GM18507 (cell line): ENCODE measurements around the gene LCN12.

Experiments
- DNase-seq: peaks from one replicate; pipeline ENCODE4 v3.0.0; 2011; ENCODE audit warnings: low read depth; ENCODE audit not compliant: insufficient read length; ENCODE audit errors: extremely low spot score
- FAIRE-seq: peaks from 2 replicates; lab custom pipeline; 2011; peaks lifted over from hg19 to GRCh38; lab: Jason Lieb, UNC

The LCN12 gene

GRCh38 chr9:136955202-136955942 is 3.3 kb downstream of the LCN12 start:
- DNase-seq, result no peak
- no peak for FAIRE-seq

DNA sequence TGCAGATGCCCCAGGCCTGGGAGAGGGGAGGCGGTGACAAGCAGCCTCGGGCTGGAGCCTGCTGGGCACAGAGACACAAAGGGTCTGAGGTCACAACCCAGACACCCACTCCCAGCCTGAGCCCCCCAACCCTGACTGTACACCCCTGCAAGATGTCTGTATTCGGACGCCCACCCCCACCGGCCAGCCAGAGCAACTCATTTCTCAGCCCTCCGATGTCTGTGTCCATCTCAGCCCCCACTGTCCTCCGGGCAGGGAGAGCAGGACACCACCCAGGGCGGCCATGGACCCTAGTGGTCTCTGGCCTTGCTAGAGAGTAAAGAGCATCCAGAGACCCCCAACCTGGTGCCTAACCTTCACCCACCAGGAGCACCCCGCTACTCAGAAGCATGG is 3.9 kb downstream of the LCN12 start:
- FAIRE-seq, result no peak

GRCh38 chr9:136956604-136957003 is 4.5 kb downstream of the LCN12 start:
- DNase-seq, result no peak
- FAIRE-seq, result no peak

More for the DNA sequence above, 3.9 kb downstream of the LCN12 start:
- no peak for DNase-seq

DNA sequence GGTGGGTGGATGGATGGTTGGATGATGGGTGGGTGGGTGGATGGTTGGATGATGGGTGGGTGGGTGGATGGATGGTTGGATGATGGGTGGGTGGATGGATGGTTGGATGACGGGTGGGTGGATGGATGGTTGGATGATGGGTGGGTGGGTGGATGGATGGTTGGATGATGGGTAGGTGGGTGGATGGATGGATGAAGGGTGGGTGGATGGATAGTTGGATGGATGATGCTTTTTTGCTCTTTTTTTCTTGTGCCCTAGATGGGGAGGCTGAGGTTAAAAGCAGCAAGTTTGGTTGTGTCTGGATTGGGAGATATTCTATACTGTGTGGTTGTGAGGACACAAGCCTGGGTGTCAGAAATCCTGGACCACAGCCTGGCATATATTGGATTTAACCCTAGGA is 5.4 kb downstream of the LCN12 start:
- FAIRE-seq (no peak), DNase-seq (no peak)

DNA sequence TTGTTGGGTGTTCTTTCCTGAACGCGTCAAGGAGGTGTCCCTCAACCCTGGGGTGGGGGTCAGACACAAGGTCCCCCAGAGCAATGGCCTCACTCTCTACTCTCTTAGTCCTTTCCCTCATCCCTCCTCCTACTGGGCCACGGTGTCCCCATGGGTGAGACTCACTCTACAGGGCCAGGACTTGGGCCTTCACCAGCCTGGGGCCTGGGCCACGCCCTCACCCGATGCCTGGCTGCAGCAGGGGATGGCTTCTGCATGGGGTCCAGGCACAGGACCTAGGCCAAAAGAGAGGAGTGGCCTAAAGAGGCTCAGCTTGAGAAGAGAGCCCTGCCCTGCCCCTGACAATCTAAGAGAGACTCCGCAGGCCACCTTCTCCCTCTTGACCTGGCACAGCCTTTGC is 5.8 kb downstream of the LCN12 start:
- no peak for FAIRE-seq

GRCh38 chr9:136958473-136958872 is 6.4 kb downstream of the LCN12 start:
- DNase-seq, result no peak
- FAIRE-seq, result no peak

More for the DNA sequence above, 5.8 kb downstream of the LCN12 start:
- DNase-seq, result no peak

DNA sequence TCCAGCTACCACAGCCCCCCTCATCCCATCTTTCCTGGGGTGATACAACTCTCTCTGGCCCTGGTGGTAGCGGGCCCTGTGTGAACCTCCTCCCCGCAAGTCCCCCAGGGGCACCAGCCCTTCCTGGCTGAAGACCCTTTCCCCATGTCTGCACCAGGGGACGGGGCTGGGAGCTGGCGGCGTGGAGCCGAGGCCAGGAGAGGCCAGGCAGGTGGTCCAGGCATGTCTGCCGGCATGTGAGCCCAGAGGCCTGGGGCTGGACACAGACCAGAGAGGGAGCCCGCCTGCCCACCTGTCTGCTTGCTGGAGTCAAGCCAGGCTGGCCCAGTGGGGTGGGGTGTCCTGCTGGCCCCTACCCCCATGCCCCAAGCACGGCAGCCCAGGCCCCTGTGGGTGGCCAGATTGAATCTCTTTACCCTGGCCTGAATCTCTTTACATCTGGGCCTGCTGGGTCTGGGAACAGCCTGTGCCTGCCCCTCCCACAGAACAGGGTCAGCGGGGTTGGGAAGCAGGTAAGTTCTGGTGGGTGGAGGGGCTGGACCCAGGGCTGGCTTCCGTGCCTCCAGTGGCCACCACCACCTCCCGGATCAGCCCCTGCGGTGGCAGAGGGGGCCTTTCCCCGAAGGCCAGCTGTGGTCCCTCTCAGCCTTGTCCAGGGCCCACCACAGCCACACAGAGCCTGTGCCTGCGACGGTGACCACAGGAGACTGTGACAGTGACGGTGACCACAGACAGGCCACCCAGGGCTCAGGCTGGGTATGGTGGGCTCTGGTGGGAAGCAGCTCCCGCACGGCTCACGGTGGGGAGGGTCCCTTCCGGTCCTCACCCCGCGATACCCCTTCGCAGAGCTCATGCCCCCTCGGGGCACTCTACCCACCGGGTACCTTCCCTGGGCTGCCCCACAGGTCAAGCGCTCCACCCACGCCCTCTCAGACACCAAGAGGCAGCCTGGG is 7.1 kb downstream of the LCN12 start:
- no peak for FAIRE-seq
- DNase-seq, result no peak

DNA sequence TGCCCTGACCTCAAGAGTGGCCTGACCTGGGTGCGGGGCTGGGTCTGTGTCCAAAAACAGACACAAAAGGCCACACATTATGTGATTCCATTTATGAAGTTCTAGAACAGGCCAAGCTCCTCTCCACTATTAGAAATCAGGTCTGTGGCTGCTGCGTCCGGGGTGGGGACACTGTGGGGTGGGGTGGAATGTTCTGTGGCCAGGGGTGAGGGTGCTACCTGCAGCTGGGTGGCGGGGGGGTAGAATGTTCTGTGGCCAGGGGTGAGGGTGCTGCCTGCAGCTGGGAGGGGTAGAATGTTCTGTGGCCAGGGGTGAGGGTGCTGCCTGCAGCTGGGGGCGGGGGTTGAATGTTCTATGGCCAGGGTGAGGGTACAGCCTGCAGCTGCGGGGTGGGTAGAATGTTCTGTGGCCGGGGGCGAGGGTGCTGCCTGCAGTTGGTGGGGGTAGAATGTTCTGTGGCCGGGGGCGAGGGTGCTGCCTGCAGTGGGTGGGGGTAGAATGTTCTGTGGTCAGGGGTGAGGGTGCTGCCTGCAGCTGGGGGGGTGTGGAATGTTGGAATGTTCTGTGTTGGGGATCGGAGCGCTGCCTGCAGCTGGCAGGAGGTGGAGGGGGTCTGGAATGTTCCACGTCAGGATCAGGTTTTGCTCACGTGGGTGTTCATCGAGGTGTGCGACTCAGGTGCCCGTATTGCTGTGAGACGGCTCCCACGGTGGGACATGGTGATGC is 8.3 kb downstream of the LCN12 start:
- FAIRE-seq, result no peak

DNA sequence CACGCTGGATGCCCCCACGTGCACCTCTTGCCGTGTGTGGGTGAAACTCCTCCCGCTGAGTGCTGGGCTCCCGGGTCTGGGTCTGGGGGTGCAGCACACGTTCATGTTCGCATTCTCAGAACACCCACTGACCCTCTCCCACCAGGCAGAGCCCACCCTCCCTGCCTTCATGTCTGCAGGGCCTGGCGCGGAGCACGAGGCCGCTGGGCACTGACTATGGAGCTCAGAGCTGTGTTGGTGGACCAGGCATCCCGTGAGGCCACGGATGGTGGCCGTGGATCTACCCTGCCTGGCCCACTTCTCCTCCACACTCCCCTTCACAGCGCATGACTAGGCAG is 8.8 kb downstream of the LCN12 start:
- no peak for DNase-seq
- FAIRE-seq, result no peak

More for the DNA sequence above, 8.3 kb downstream of the LCN12 start:
- DNase-seq, result no peak

- no peak for DNase-seq
Observed at GRCh38 chr9:136961279-136962065, 9.4 kb downstream of the LCN12 start.

GRCh38 chr9:136962163-136962562 is 10.1 kb downstream of the LCN12 start:
- DNase-seq (no peak), FAIRE-seq (no peak)

More at GRCh38 chr9:136961279-136962065, 9.4 kb downstream of the LCN12 start:
- FAIRE-seq, result no peak

DNA sequence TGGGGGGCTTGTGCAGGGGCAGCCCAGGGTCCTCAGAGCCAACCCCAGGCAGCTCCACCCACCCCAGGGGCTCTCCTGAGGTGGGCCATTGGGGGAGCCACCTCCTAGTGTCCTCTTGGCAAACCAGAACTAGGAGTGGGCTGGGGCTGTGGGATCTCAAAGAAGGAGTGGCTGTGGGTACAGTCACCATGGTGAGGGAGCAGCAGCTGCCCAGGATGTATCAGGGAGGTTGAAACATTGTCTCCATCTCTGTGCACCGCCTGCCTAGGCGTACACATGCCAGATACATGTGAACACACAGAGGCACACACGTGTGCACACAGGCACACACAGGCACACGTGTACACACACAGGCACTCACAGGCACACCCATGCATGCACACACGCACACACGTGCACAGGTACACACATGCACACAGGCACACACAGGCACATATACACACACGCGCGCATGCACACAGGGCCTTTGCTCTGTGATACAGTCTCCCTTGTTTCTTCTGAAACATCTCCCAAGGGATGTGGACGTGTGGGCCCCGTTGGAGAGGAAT is 10.7 kb downstream of the LCN12 start:
- DNase-seq, result no peak
- FAIRE-seq, result no peak

DNA sequence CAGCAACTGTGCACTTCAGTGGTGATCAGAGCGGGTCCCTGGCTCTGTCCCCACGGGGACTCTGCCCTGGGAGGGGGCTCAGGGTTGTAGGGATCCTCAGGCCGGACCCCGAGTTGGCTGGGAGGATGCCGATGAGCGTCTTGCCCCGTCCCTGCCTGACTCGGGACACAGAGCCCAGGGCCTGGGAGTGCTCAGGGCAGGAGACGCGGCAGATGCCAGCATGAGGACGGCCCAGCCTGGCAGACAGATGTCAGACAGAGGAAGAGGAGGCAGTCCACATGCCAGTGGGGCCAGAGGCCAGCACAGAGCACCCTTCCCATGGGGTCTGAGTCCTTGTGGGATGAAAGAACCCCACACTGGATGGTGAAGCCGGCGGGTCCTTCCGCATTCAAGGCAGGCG is 11.3 kb downstream of the LCN12 start:
- DNase-seq (no peak), FAIRE-seq (no peak)

DNA sequence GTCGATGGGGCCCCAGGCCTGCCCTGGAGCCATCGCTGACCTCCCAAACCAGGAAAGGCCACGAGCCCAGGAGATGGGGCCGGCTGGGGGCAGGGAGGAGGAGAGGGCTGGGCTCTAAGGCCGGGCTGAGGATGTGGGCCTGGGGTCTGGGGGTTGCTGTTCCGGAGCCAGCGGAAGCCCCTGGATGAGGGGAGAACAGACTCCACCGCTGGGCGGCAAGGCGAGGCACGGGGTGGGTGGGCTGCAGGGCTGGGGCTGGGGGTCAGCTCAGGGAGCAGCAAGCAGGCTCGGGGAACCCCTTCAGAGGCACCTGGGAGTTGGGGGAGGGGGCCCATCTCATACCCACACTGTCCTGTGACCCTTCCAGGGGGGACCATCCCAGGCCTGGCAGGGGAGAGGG is 11.7 kb downstream of the LCN12 start:
- no peak for FAIRE-seq

DNA sequence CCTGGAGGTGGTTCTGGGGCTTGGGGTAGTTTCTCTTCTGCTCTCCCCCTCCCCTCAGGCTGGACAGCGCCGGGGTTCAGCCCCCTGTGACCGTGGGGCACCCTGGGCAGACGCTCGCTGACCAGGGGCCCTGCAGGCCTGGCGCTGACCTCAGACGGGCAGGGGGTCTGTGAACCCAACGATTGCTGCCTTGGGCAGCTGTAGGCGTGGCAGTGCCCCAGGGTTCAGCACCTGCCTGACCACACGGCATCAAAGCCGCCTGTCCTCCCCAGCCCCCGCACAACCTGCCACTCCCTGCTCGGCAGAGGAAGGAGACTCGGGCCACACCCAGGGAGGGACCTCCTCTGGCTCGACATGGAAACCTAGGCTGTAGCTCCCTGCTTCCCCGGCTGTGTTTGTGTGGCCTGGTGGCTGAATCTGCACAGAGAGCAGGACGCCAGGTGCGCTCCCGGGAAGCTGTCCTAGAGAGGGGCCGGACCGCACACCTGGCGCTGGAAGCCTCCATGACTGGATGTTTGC is 12.2 kb downstream of the LCN12 start:
- DNase-seq, result no peak

More for the DNA sequence above, 11.7 kb downstream of the LCN12 start:
- DNase-seq, result no peak

DNA sequence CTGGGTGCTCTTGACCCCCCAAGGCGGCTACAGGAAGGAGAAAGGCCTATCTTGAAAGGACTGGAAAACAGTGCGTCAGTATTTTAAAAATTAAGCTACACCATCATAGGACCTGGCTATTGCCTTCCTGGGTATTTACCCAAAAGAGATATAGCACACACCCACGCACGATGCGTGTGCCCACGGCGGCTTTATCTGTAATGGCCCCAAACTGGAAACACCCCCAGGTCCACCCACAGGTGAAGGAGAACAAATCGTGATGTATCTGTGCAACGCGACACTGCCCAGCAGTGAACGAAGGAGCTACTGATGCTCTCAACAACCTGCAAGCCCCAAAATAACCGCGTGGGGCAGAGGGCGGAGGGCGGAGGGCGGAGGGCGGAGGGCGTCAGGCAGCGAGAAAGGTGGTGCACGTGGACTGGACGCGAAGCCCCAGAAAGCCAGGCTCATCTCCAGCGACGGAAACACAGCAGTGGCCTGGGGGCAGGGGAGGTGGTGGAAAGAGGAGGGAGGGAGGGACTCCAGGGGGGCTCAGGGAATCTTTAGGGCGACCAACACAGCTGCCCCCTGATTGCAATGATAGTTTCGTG is 12.9 kb downstream of the LCN12 start:
- DNase-seq, result no peak
- no peak for FAIRE-seq

More for the DNA sequence above, 12.2 kb downstream of the LCN12 start:
- FAIRE-seq, result no peak

GRCh38 chr9:136965771-136966484 is 13.9 kb downstream of the LCN12 start:
- DNase-seq (no peak), FAIRE-seq (no peak)
